Mesothelial cell of epicardium (in vitro differentiated cells): ENCODE results near the gene PAK4. TPM values are rescaled to one million over a fixed set of nuclear protein-coding genes. Genes with fewer than 3 reads are reported as not detected.
"Not testable (repeated sequence)": the region's sequence is repeated elsewhere in the genome, so short reads cannot be mapped to it uniquely, and the experiment has no call there.

Experiments used
- DNase-seq, 2 experiments: peaks; one replicate each; pipeline ENCODE4 v3.0.0; 2021; ENCODE audit warnings: low spot score in 2 of 2; ENCODE audit not compliant: unreplicated experiment in 2 of 2
- H3K27ac Mint-ChIP-seq: 2 replicates; pipeline ENCODE4 v1.8.0; 2021; ENCODE audit warnings: mixed read lengths
- H3K27me3 Mint-ChIP-seq: 2 replicates; pipeline ENCODE4 v1.8.0; 2021; ENCODE audit warnings: low read depth, mixed read lengths
- H3K36me3 Mint-ChIP-seq: 2 replicates; pipeline ENCODE4 v1.8.0; 2021; ENCODE audit warnings: mixed read lengths
- H3K4me1 Mint-ChIP-seq: 2 replicates; pipeline ENCODE4 v1.8.0; 2021; ENCODE audit warnings: mixed read lengths
- H3K4me3 Mint-ChIP-seq: 2 replicates; pipeline ENCODE4 v1.8.0; 2021; ENCODE audit warnings: mild to moderate bottlenecking, moderate library complexity, mixed read lengths
- H3K9me3 Mint-ChIP-seq: 2 replicates; pipeline ENCODE4 v1.8.0; 2021; ENCODE audit warnings: mixed read lengths
- CTCF ChIP-seq: fragments of 200-600 bp; sonication (generic); IDR thresholded peaks from one replicate; pipeline ENCODE4 v1.5.0; 2021; ENCODE audit warnings: antibody characterized with exemption; ENCODE audit not compliant: unreplicated experiment
- total RNA-seq: library from RNA; stranded (reverse); gene quantifications from 3 replicates; pipeline ENCODE4 v1.2.1, GENCODE V29; 2021

Gene PAK4
- total RNA-seq, 1 donor from 2014 or later, result 102 TPM

- peaks cover 70% of the 10 kb centered on the region for H3K4me1 Mint-ChIP-seq
Observed at GRCh38 chr19:39139305-39139874, 13.8 kb downstream of the PAK4 start.

GRCh38 chr19:39139971-39140453, 14.4 kb downstream of the PAK4 start:
- no peak overlapping the region for H3K4me3 Mint-ChIP-seq
- no peak for TF ChIP-seq CTCF
- H3K36me3 Mint-ChIP-seq, result no peaks in the 10 kb centered on the region
- H3K4me1 Mint-ChIP-seq, result peaks cover 75% of the 10 kb centered on the region
- H3K27me3 Mint-ChIP-seq, result no peaks in the 10 kb centered on the region
- DNase-seq, result no peak
- peak overlapping the region; percentile 100 for H3K27ac Mint-ChIP-seq
- no peaks in the 10 kb centered on the region for H3K9me3 Mint-ChIP-seq

More at GRCh38 chr19:39139305-39139874, 13.8 kb downstream of the PAK4 start:
- H3K4me3 Mint-ChIP-seq, result peak overlapping the region; percentile 20
- peak in 1 of 2 experiments; percentile 69 for DNase-seq
- no peak for TF ChIP-seq CTCF
- peak overlapping the region; percentile 100 for H3K27ac Mint-ChIP-seq
- no peaks in the 10 kb centered on the region for H3K27me3 Mint-ChIP-seq
- H3K36me3 Mint-ChIP-seq, result no peaks in the 10 kb centered on the region
- no peaks in the 10 kb centered on the region for H3K9me3 Mint-ChIP-seq

- Mint-ChIP-seq H3K4me3 (no peak overlapping the region), H3K27me3 (no peaks in the 10 kb centered on the region), H3K27ac (peak overlapping the region; percentile 100), H3K9me3 (no peaks in the 10 kb centered on the region), H3K4me1 (peaks cover 77% of the 10 kb centered on the region), H3K36me3 (no peaks in the 10 kb centered on the region)
- DNase-seq, result no peak
- no peak for TF ChIP-seq CTCF
Observed at GRCh38 chr19:39140594-39140993, 15.0 kb downstream of the PAK4 start.

- H3K27me3 Mint-ChIP-seq, result no peaks in the 10 kb centered on the region
- peaks cover 2% of the 10 kb centered on the region for H3K36me3 Mint-ChIP-seq
- H3K27ac Mint-ChIP-seq, result peak overlapping the region; percentile 100
- H3K9me3 Mint-ChIP-seq, result no peaks in the 10 kb centered on the region
- H3K4me1 Mint-ChIP-seq, result peaks cover 74% of the 10 kb centered on the region
- TF ChIP-seq CTCF, result no peak
- DNase-seq, result no peak
- H3K4me3 Mint-ChIP-seq, result no peak overlapping the region
Observed at GRCh38 chr19:39141929-39142328, 16.3 kb downstream of the PAK4 start.

GRCh38 chr19:39142630-39143029, 17.0 kb downstream of the PAK4 start:
- peak overlapping the region; percentile 87 for H3K27ac Mint-ChIP-seq
- no peak for DNase-seq
- peaks cover 4% of the 10 kb centered on the region for H3K36me3 Mint-ChIP-seq
- TF ChIP-seq CTCF, result no peak
- no peak overlapping the region for H3K4me3 Mint-ChIP-seq
- peaks cover 68% of the 10 kb centered on the region for H3K4me1 Mint-ChIP-seq
- H3K27me3 Mint-ChIP-seq, result no peaks in the 10 kb centered on the region
- no peaks in the 10 kb centered on the region for H3K9me3 Mint-ChIP-seq

GRCh38 chr19:39143757-39144289, 18.2 kb downstream of the PAK4 start:
- Mint-ChIP-seq H3K4me1 (peaks cover 61% of the 10 kb centered on the region), H3K27ac (peak overlapping the region; percentile 93)
- H3K36me3 Mint-ChIP-seq, DNase-seq, H3K4me3 Mint-ChIP-seq, H3K27me3 Mint-ChIP-seq, H3K9me3 Mint-ChIP-seq: not testable (repeated sequence)
